ENCODE results near the gene FAM171A2.

GRCh38 chr17:44317545-44317944 is 46.1 kb downstream of the FAM171A2 start:
- TF ChIP-seq, protein P1, sequence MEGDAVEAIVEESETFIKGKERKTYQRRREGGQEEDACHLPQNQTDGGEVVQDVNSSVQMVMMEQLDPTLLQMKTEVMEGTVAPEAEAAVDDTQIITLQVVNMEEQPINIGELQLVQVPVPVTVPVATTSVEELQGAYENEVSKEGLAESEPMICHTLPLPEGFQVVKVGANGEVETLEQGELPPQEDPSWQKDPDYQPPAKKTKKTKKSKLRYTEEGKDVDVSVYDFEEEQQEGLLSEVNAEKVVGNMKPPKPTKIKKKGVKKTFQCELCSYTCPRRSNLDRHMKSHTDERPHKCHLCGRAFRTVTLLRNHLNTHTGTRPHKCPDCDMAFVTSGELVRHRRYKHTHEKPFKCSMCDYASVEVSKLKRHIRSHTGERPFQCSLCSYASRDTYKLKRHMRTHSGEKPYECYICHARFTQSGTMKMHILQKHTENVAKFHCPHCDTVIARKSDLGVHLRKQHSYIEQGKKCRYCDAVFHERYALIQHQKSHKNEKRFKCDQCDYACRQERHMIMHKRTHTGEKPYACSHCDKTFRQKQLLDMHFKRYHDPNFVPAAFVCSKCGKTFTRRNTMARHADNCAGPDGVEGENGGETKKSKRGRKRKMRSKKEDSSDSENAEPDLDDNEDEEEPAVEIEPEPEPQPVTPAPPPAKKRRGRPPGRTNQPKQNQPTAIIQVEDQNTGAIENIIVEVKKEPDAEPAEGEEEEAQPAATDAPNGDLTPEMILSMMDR (IDR thresholded peaks at IDR 0.05), result no peak
- TF ChIP-seq POLR2A (IDR thresholded peaks at IDR 0.05), result no peak

Data from Peyer's patch (tissue), 4 donors.